A549 (cell line): ENCODE data around the gene CDC42. TPM values are rescaled to one million over a fixed set of nuclear protein-coding genes. Genes with fewer than 3 reads are reported as not detected.

Experiments
- ATAC-seq, 2 experiments: fragments of 200-7000 bp in 1 of 2; fragments of >200 bp in 1 of 2; cut with Nextera tagmentation in 1 of 2; cut with Tn5 transposase in 1 of 2; 3 replicates each; pipeline versions ENCODE4 v1.8.0 to v1.9.1; 2018 to 2020; ENCODE audit warnings: mild to moderate bottlenecking in 1 of 2, moderate library complexity in 1 of 2
- CTCF ChIA-PET: fragments of 300-600 bp; sonication (Branson Sonifier 250); formaldehyde crosslinking; extraction: SDS; loops from one replicate; lab custom pipeline; 2021; ENCODE audit warnings: antibody characterized with exemption, inconsistent platforms; lab: Yijun Ruan, JAX
- POLR2A ChIA-PET: fragments of 350-600 bp; formaldehyde crosslinking; extraction: SDS; loops from one replicate; lab custom pipeline; 2021; ENCODE audit warnings: antibody characterized with exemption, inconsistent platforms; lab: Yijun Ruan, JAX
- DNase-seq, 2 experiments: peaks; one replicate each; pipeline versions ENCODE4 v3.0.0 to v3.0.0-alpha.2; 2011 to 2016; ENCODE audit warnings: low read depth in 1 of 2, low spot score in 1 of 2
- FAIRE-seq: peaks from 2 replicates; lab custom pipeline; 2011; peaks lifted over from hg19 to GRCh38; lab: Jason Lieb, UNC
- H3K27ac ChIP-seq, 2 experiments: fragments of >200 bp; sonication (Bioruptor Twin); formaldehyde crosslinking; 3 replicates each; pipeline ENCODE4 v1.5.1; 2016 to 2017
- H3K4me1 ChIP-seq: fragments of >200 bp; sonication (Bioruptor Twin); formaldehyde crosslinking; 3 replicates; pipeline ENCODE4 v1.6.1; 2016
- H3K4me2 ChIP-seq: fragments of >200 bp; sonication (Bioruptor Twin); formaldehyde crosslinking; 3 replicates; pipeline ENCODE4 v1.6.1; 2016
- H3K4me3 ChIP-seq: fragments of >200 bp; sonication (Bioruptor Twin); formaldehyde crosslinking; 3 replicates; pipeline ENCODE4 v1.5.1; 2016
- H3K9me3 ChIP-seq: fragments of >200 bp; sonication (Bioruptor Twin); formaldehyde crosslinking; 3 replicates; pipeline ENCODE4 v1.6.1; 2016
- BHLHE40 ChIP-seq: IDR thresholded peaks from 2 replicates; pipeline ENCODE4 v1.6.1; 2012; ENCODE audit warnings: low read depth, low read length, inconsistent platforms
- CBX8 ChIP-seq: fragments of 200-600 bp; sonication (generic); IDR thresholded peaks from 2 replicates; pipeline ENCODE4 v1.6.1; 2016
- CEBPB ChIP-seq, 2 experiments: fragments of >200 bp in 1 of 2; sonication (Bioruptor Twin) in 1 of 2; formaldehyde crosslinking in 1 of 2; IDR thresholded peaks; 2 replicates each; pipeline ENCODE4 v1.6.1; 2012 to 2016
- CHD4 ChIP-seq: fragments of 200-600 bp; sonication (generic); IDR thresholded peaks from 2 replicates; pipeline ENCODE4 v1.6.1; 2016; ENCODE audit warnings: antibody characterized with exemption, mild to moderate bottlenecking, borderline replicate concordance
- EHF ChIP-seq: fragments of 250-450 bp; sonication (Bioruptor Pico); IDR thresholded peaks from 2 replicates; pipeline ENCODE4 v1.5.0; 2020; ENCODE audit warnings: mild to moderate bottlenecking
- EP300 ChIP-seq, 2 experiments: fragments of >200 bp; sonication (Bioruptor Twin); formaldehyde crosslinking; IDR thresholded peaks; 2 replicates in 1 of 2; 3 replicates in 1 of 2; pipeline ENCODE4 v1.6.1; 2016 to 2017
- ESRRA ChIP-seq: fragments of 150-350 bp; IDR thresholded peaks from 2 replicates; pipeline ENCODE4 v1.6.1; 2014; ENCODE audit warnings: mild to moderate bottlenecking, low read length, borderline replicate concordance
- FOSB ChIP-seq: fragments of 250-450 bp; sonication (Bioruptor Pico); IDR thresholded peaks from 2 replicates; pipeline ENCODE4 v1.5.0; 2020; ENCODE audit warnings: mild to moderate bottlenecking, moderate library complexity
- HOXA7 ChIP-seq: fragments of 250-450 bp; sonication (Bioruptor Pico); IDR thresholded peaks from 2 replicates; pipeline ENCODE4 v1.5.0; 2020; ENCODE audit warnings: mild to moderate bottlenecking, moderate library complexity
- HOXB5 ChIP-seq: fragments of 250-450 bp; sonication (Bioruptor Pico); IDR thresholded peaks from 2 replicates; pipeline ENCODE4 v1.5.0; 2020; ENCODE audit warnings: mild to moderate bottlenecking, moderate library complexity
- MAFK ChIP-seq: fragments of 450-650 bp; IDR thresholded peaks from 2 replicates; pipeline ENCODE4 v1.6.1; 2014; ENCODE audit not compliant: partially characterized antibody
- MAZ ChIP-seq: fragments of 150-350 bp; IDR thresholded peaks from 2 replicates; pipeline ENCODE4 v1.6.1; 2014; ENCODE audit warnings: antibody characterized with exemption, low read depth, low read length, borderline replicate concordance
- MYC ChIP-seq: IDR thresholded peaks from 2 replicates; pipeline ENCODE4 v1.6.1; 2012; ENCODE audit warnings: mild to moderate bottlenecking, inconsistent platforms, low read length, improper control_type of control experiment, borderline replicate concordance
- NPAS2 ChIP-seq: fragments of 250-450 bp; sonication (Bioruptor Pico); IDR thresholded peaks from 2 replicates; pipeline ENCODE4 v1.8.0; 2022; ENCODE audit warnings: mild to moderate bottlenecking, moderate library complexity, borderline replicate concordance
- POLR2A ChIP-seq: IDR thresholded peaks from 2 replicates; pipeline ENCODE4 v1.6.1; 2012; ENCODE audit warnings: mild to moderate bottlenecking, low read length
- RAD21 ChIP-seq, 2 experiments: fragments of >200 bp in 1 of 2; sonication (Bioruptor Twin) in 1 of 2; formaldehyde crosslinking in 1 of 2; IDR thresholded peaks in 1 of 2; conservative IDR thresholded peaks in 1 of 2; 2 replicates in 1 of 2; 3 replicates in 1 of 2; pipeline ENCODE4 v1.6.1; 2012 to 2018; ENCODE audit warnings: inconsistent platforms in 1 of 2
- RFX5 ChIP-seq: fragments of 450-650 bp; IDR thresholded peaks from 2 replicates; pipeline ENCODE4 v1.7.1; 2014; ENCODE audit warnings: antibody characterized with exemption, mild to moderate bottlenecking, moderate library complexity
- RNF2 ChIP-seq: fragments of 200-600 bp; sonication (generic); IDR thresholded peaks from 2 replicates; pipeline ENCODE4 v1.6.1; 2016; ENCODE audit warnings: low read depth, mild to moderate bottlenecking, antibody characterized with exemption, moderate library complexity, borderline replicate concordance
- SMC3 ChIP-seq: fragments of >200 bp; sonication (Bioruptor Twin); formaldehyde crosslinking; IDR thresholded peaks from 3 replicates; pipeline ENCODE4 v1.6.1; 2018; ENCODE audit warnings: inconsistent platforms
- SREBF2 ChIP-seq: fragments of 450-650 bp; IDR thresholded peaks from 2 replicates; pipeline ENCODE4 v1.6.1; 2014; ENCODE audit warnings: mild to moderate bottlenecking, moderate library complexity
- ZSCAN20 ChIP-seq: fragments of 250-450 bp; sonication (Bioruptor Pico); IDR thresholded peaks from 2 replicates; pipeline ENCODE4 v1.8.0; 2022; ENCODE audit warnings: mild to moderate bottlenecking, moderate library complexity
- WGBS: methylation state at CpG from one replicate; pipeline ENCODE4 v1.1.6; 2017; ENCODE audit errors: missing lambda C conversion rate; 5-methylcytosine and 5-hydroxymethylcytosine counted together
- polyA plus RNA-seq, 4 experiments: library from polyadenylated mRNA; depleted of rRNA in 3 of 4; stranded (reverse); fragments of >200 nt; fragmentation: RNase III in 1 of 4; extraction: RNeasy Plus Mini Kit Qiagen cat#74134 plus additional on column Dnase treatment in 1 of 4; gene quantifications; 2 replicates in 3 of 4; 3 replicates in 1 of 4; pipeline ENCODE4 v1.2.3, GENCODE V29; 2011 to 2017
- TF ChIP-seq, protein P1 (sequence below): IDR thresholded peaks from 2 replicates; pipeline ENCODE4 v1.6.1; 2012
- TF ChIP-seq, protein P2 (sequence below): IDR thresholded peaks from 2 replicates; pipeline ENCODE4 v1.6.1; 2012; ENCODE audit warnings: low read depth, borderline replicate concordance
- TF ChIP-seq, protein P3 (sequence below): fragments of 250-450 bp; sonication (Bioruptor Pico); IDR thresholded peaks from 2 replicates; pipeline ENCODE4 v1.5.0; 2020; ENCODE audit warnings: low read depth, mild to moderate bottlenecking, moderate library complexity
- TF ChIP-seq, protein P4 (sequence below): fragments of >200 bp; sonication (Bioruptor Twin); formaldehyde crosslinking; IDR thresholded peaks from 2 replicates; pipeline ENCODE4 v1.6.1; 2016
- TF ChIP-seq, protein P5 (sequence below): fragments of >200 bp; sonication (Bioruptor Twin); formaldehyde crosslinking; IDR thresholded peaks from 3 replicates; pipeline ENCODE4 v1.5.1; 2016

Gene CDC42
- polyA plus RNA-seq, 2 of the 4 experiments (the other 2 are of a cell fraction) = 155 to 212 TPM

DNA sequence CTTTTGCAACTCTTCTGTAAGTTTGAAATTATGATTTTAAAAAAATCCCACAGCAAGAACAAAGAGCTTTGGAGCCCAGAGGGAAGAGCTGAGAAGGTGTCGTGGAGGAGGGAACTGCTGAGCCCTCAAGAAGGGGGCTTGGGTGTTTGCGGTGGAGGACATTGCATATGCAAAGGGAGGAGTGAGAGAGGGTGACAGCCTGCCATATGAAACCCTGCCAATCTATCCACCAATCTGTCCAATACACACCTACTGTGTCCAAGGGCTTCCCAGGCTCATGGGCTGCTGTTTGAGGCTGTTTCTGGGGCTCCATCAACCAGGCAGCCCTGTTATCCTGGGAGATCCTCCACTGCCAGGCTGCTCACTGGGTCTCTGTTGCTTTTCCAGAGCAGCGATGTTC, 75.2 kb downstream of the CDC42 start:
- Histone ChIP-seq H3K9me3 (no peaks in the 10 kb centered on the region), H3K4me2 (no peak overlapping the region), H3K4me1 (peaks cover 12% of the 10 kb centered on the region), H3K27ac (no peak overlapping the region), H3K4me3 (no peak overlapping the region)
- ATAC-seq (no peak), FAIRE-seq (no peak), DNase-seq (no peak)
- CTCF ChIA-PET = interaction anchor here (0.6 to 3.3 kb wide), 2 partner anchors 106 to 288 kb away, joined by 4 to 15 read pairs; no protein-coding TSS in a partner anchor
- WGBS = 92% methylated on average over 3 of the region's 3 CpGs
- no peak for TF ChIP-seq MYC
- POLR2A ChIA-PET = no interaction called here

DNA sequence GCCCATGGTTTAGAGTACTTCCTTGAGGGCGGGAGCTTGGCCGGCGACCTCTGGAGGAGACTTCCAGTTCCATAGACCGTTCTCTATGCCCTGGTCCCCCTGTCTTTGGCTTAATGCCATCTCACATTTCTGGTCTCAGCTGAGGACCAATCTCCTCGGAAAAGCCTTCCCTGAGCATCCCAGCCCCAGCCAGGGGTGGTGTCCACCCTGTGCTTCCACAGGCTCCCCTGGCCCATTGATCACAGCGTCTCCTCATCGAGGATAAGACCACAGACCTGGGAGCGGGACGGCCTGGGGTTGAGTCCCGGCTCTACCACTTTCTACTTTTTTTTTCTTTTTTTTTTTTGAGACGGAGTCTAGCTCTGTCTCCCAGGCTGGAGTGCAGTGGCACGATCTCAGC, 75.9 kb downstream of the CDC42 start:
- H3K4me1 ChIP-seq = peaks cover 13% of the 10 kb centered on the region
- WGBS = 83% methylated on average over 12 of the region's 12 CpGs
- ATAC-seq = no peak
- FAIRE-seq = no peak
- H3K9me3 ChIP-seq = no peaks in the 10 kb centered on the region
- ChIA-PET POLR2A (no interaction called here), CTCF (interaction anchor here (0.6 to 3.3 kb wide), 3 partner anchors 15 to 288 kb away, joined by 3 to 15 read pairs (median 4); partner anchors contain the start of gene WNT4)
- no peak for DNase-seq
- H3K4me3 ChIP-seq = no peak overlapping the region
- no peak overlapping the region for H3K27ac ChIP-seq
- H3K4me2 ChIP-seq = no peak overlapping the region
- no peak for TF ChIP-seq CEBPB (IDR thresholded peaks at IDR 0.05)
- no peak for TF ChIP-seq NPAS2 (CRISPR knock-in tag)
- TF ChIP-seq CBX8 = no peak
- TF ChIP-seq, protein P1, sequence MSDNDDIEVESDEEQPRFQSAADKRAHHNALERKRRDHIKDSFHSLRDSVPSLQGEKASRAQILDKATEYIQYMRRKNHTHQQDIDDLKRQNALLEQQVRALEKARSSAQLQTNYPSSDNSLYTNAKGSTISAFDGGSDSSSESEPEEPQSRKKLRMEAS = no peak
- TF ChIP-seq MAZ = no peak
- no peak for TF ChIP-seq RFX5
- no peak for TF ChIP-seq ZSCAN20 (CRISPR knock-in tag)
- TF ChIP-seq BHLHE40 = no peak
- TF ChIP-seq SREBF2 = no peak
- TF ChIP-seq POLR2A = no peak
- no peak for TF ChIP-seq HOXB5 (CRISPR knock-in tag)
- no peak for TF ChIP-seq EP300 (IDR thresholded peaks at IDR 0.05)

DNA sequence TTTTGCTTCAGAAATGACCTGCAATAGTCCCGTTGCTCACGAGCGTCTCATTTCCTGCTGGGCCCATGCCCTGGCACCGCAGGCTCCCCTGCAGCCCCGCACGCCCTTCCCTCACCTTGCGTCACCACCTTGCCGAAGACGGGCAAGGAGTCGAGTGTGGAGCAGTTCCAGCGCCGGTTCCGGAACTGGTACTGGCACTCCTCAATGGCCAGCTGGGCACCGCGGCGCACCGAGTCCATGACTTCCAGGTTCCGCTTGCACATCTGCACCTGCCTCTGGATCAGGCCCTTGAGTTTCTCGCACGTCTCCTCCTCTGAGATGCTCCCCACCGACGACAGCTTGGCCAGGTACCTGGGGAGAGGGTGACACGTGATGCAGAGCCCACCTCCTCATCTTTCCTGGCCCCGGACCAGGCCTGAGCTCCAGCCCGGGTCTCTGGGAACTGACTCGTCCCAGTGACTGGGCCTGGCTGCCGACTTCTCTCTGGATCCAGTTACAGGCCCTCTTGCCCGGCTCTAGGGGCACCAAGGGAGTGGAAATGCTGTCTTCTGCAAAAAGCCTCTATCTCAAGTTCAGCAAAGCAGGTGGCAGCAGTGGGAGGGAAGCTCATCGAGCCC, 77.1 kb downstream of the CDC42 start:
- no peak overlapping the region for H3K27ac ChIP-seq
- H3K4me1 ChIP-seq = peaks cover 13% of the 10 kb centered on the region
- H3K9me3 ChIP-seq = no peaks in the 10 kb centered on the region
- 90% methylated on average over 25 of the region's 29 CpGs for WGBS
- H3K4me2 ChIP-seq = no peak overlapping the region
- no peak overlapping the region for H3K4me3 ChIP-seq
- DNase-seq (no peak), ATAC-seq (no peak), FAIRE-seq (no peak)
- ChIA-PET CTCF (interaction anchor here (1.1 to 3.7 kb wide), 5 partner anchors 11 to 286 kb away, joined by 3 to 27 read pairs (median 5); partner anchors contain the start of gene WNT4), POLR2A (no interaction called here)
- TF ChIP-seq, protein P2, sequence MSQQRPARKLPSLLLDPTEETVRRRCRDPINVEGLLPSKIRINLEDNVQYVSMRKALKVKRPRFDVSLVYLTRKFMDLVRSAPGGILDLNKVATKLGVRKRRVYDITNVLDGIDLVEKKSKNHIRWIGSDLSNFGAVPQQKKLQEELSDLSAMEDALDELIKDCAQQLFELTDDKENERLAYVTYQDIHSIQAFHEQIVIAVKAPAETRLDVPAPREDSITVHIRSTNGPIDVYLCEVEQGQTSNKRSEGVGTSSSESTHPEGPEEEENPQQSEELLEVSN = no peak
- TF ChIP-seq, protein P3, sequence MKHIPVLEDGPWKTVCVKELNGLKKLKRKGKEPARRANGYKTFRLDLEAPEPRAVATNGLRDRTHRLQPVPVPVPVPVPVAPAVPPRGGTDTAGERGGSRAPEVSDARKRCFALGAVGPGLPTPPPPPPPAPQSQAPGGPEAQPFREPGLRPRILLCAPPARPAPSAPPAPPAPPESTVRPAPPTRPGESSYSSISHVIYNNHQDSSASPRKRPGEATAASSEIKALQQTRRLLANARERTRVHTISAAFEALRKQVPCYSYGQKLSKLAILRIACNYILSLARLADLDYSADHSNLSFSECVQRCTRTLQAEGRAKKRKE (CRISPR knock-in tag) = no peak
- TF ChIP-seq, protein P4, sequence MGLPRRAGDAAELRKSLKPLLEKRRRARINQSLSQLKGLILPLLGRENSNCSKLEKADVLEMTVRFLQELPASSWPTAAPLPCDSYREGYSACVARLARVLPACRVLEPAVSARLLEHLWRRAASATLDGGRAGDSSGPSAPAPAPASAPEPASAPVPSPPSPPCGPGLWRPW = no peak
- TF ChIP-seq CEBPB (IDR thresholded peaks at IDR 0.05) (no peak), HOXA7 (no peak), RNF2 (no peak), ZSCAN20 (CRISPR knock-in tag) (no peak), CHD4 (no peak), RAD21 (conservative IDR thresholded peaks at IDR 0.05 in 1 of 2, IDR thresholded peaks at IDR 0.05 in 1 of 2) (no peak), NPAS2 (CRISPR knock-in tag) (no peak), FOSB (CRISPR knock-in tag) (no peak), MAFK (no peak), ESRRA (no peak), HOXB5 (CRISPR knock-in tag) (no peak), EHF (no peak), SMC3 (no peak)
- TF ChIP-seq, protein P1 = no peak
- TF ChIP-seq, protein P5, sequence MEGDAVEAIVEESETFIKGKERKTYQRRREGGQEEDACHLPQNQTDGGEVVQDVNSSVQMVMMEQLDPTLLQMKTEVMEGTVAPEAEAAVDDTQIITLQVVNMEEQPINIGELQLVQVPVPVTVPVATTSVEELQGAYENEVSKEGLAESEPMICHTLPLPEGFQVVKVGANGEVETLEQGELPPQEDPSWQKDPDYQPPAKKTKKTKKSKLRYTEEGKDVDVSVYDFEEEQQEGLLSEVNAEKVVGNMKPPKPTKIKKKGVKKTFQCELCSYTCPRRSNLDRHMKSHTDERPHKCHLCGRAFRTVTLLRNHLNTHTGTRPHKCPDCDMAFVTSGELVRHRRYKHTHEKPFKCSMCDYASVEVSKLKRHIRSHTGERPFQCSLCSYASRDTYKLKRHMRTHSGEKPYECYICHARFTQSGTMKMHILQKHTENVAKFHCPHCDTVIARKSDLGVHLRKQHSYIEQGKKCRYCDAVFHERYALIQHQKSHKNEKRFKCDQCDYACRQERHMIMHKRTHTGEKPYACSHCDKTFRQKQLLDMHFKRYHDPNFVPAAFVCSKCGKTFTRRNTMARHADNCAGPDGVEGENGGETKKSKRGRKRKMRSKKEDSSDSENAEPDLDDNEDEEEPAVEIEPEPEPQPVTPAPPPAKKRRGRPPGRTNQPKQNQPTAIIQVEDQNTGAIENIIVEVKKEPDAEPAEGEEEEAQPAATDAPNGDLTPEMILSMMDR = no peak
